ENCODE measurements around the gene TSC2.

DNA sequence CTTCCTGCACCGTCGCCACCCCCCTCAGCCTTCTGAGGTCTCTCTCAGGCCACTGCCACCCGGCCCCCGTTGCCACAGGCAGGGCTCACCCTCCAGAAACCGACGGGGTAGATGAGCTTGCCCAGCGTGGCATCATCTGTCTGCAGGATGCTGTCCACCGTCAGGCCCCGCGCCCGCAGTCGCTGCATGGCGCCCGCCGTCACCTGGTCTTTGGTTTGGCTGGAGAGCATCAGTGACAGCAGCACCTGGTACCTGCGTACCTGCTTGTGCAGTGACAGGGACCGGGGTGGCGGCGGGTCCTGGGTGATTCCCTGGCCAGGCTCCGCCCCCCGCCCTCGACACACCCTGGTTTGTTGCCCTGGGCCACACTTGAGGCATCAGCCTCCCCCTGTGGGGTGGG lies 3.2 kb upstream of the TSC2 start:
- TF ChIP-seq, protein P1, sequence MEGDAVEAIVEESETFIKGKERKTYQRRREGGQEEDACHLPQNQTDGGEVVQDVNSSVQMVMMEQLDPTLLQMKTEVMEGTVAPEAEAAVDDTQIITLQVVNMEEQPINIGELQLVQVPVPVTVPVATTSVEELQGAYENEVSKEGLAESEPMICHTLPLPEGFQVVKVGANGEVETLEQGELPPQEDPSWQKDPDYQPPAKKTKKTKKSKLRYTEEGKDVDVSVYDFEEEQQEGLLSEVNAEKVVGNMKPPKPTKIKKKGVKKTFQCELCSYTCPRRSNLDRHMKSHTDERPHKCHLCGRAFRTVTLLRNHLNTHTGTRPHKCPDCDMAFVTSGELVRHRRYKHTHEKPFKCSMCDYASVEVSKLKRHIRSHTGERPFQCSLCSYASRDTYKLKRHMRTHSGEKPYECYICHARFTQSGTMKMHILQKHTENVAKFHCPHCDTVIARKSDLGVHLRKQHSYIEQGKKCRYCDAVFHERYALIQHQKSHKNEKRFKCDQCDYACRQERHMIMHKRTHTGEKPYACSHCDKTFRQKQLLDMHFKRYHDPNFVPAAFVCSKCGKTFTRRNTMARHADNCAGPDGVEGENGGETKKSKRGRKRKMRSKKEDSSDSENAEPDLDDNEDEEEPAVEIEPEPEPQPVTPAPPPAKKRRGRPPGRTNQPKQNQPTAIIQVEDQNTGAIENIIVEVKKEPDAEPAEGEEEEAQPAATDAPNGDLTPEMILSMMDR (IDR thresholded peaks at IDR 0.05): no peak
- TF ChIP-seq POLR2AphosphoS5 (IDR thresholded peaks at IDR 0.05) (no peak), POLR2A (IDR thresholded peaks at IDR 0.05) (no peak)
